Glutamatergic neuron (in vitro differentiated cells): ENCODE results near the gene EDC3. TPM values are rescaled to one million over a fixed set of nuclear protein-coding genes. Genes with fewer than 3 reads are reported as not detected.

ENCODE experiments used
- DNase-seq: peaks from one replicate; pipeline ENCODE4 v3.0.0; 2022
- H3K27ac Mint-ChIP-seq: one replicate; pipeline ENCODE4 v1.8.0; 2020; ENCODE audit warnings: mild to moderate bottlenecking, mixed read lengths, inconsistent platforms; ENCODE audit not compliant: unreplicated experiment
- H3K27me3 Mint-ChIP-seq: one replicate; pipeline ENCODE4 v1.8.0; 2020; ENCODE audit warnings: mild to moderate bottlenecking, moderate library complexity, mixed read lengths, inconsistent platforms; ENCODE audit not compliant: unreplicated experiment
- H3K36me3 Mint-ChIP-seq: one replicate; pipeline ENCODE4 v1.8.0; 2020; ENCODE audit warnings: mild to moderate bottlenecking, mixed read lengths, inconsistent platforms; ENCODE audit not compliant: unreplicated experiment
- H3K4me1 Mint-ChIP-seq: one replicate; pipeline ENCODE4 v1.8.0; 2020; ENCODE audit warnings: mild to moderate bottlenecking, low read depth, mixed read lengths, inconsistent platforms; ENCODE audit not compliant: unreplicated experiment
- H3K4me3 Mint-ChIP-seq: one replicate; pipeline ENCODE4 v1.8.0; 2020; ENCODE audit warnings: mild to moderate bottlenecking, mixed read lengths, inconsistent platforms; ENCODE audit not compliant: unreplicated experiment
- H3K9me3 Mint-ChIP-seq: one replicate; pipeline ENCODE4 v1.8.0; 2020; ENCODE audit warnings: mild to moderate bottlenecking, moderate library complexity, mixed read lengths, inconsistent platforms; ENCODE audit not compliant: unreplicated experiment
- total RNA-seq: library from RNA; stranded (reverse); fragmentation: NEBNext Ultra II Directional; extraction: Animal tissue kit (Norgen Biotek cat#: 25700); gene quantifications from one replicate; pipeline ENCODE4 v1.2.1, GENCODE V29; 2021; ENCODE audit not compliant: unreplicated experiment
- TF ChIP-seq, protein P1 (sequence below): fragments of 200-600 bp; sonication (generic); IDR thresholded peaks from one replicate; pipeline ENCODE4 v1.5.0; 2021; ENCODE audit not compliant: partially characterized antibody, unreplicated experiment

EDC3 gene
- total RNA-seq, 1 donor from 2014 or later: 66.0 TPM

DNA sequence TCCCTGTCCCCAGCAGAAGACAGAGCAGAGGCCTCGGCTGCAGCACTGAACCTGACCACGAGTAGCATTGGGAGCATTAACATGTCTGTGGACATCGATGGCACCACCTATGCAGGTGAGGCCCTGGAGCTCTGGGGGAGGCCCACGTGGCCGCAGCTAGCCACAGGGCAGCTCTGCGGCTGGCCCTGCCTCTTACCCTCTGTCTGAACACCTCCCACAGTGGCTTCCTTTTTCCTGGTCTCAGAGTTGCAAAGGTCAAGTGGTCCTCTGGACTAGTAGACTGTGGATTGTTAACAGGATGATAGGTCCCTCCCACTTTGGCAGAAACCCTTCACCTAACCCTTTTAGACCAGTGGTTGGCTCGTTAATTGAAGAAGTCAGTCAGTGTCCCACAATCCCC, 102.7 kb downstream of the EDC3 start:
- no peak for DNase-seq
- H3K9me3 Mint-ChIP-seq: peaks cover 6% of the 10 kb centered on the region
- H3K4me3 Mint-ChIP-seq: no peak overlapping the region
- H3K27me3 Mint-ChIP-seq: peaks cover 16% of the 10 kb centered on the region
- peaks cover 4% of the 10 kb centered on the region for H3K36me3 Mint-ChIP-seq
- H3K4me1 Mint-ChIP-seq: peaks cover 21% of the 10 kb centered on the region
- no peak overlapping the region for H3K27ac Mint-ChIP-seq
- TF ChIP-seq, protein P1, sequence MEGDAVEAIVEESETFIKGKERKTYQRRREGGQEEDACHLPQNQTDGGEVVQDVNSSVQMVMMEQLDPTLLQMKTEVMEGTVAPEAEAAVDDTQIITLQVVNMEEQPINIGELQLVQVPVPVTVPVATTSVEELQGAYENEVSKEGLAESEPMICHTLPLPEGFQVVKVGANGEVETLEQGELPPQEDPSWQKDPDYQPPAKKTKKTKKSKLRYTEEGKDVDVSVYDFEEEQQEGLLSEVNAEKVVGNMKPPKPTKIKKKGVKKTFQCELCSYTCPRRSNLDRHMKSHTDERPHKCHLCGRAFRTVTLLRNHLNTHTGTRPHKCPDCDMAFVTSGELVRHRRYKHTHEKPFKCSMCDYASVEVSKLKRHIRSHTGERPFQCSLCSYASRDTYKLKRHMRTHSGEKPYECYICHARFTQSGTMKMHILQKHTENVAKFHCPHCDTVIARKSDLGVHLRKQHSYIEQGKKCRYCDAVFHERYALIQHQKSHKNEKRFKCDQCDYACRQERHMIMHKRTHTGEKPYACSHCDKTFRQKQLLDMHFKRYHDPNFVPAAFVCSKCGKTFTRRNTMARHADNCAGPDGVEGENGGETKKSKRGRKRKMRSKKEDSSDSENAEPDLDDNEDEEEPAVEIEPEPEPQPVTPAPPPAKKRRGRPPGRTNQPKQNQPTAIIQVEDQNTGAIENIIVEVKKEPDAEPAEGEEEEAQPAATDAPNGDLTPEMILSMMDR: no peak

DNA sequence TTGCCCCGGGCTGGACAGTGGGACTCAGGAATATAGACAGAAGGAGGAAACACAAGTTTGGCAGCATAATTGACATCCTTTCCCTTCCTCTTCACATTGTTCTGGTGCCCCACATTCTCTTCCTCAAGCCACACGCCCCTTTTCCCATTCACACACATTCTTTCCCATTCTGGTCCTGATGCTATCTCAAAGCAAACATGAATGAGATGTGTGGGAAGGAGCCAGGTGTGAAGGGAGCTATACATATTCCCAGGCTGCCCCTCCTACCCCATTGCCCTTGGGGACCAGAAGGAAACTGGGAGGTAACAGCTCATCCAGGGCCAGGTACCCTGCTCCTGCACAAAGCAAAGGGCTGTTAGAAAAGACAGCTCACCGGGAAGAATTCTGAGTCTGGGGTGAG, 103.6 kb downstream of the EDC3 start:
- H3K9me3 Mint-ChIP-seq: peaks cover 6% of the 10 kb centered on the region
- no peak overlapping the region for H3K27ac Mint-ChIP-seq
- H3K36me3 Mint-ChIP-seq: peaks cover 4% of the 10 kb centered on the region
- H3K4me3 Mint-ChIP-seq: no peak overlapping the region
- peaks cover 15% of the 10 kb centered on the region for H3K27me3 Mint-ChIP-seq
- no peak for DNase-seq
- peaks cover 23% of the 10 kb centered on the region for H3K4me1 Mint-ChIP-seq
- TF ChIP-seq, protein P1: no peak

DNA sequence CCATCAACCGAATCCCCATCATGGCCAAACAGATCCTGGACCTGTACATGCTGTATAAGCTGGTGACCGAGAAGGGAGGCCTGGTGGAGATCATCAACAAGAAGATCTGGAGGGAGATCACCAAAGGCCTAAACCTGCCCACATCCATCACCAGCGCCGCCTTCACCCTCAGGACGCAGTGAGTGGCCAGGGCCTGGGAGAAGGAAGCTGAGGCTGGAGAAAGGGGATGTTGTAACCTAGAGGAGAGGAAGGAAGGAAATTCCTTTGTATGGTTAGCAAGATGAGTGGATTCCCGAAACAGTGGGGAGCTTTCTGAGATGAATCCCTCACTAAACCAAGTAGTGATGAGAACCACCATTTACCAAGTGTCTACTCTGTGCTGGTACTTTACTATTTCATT, 106.0 kb downstream of the EDC3 start:
- peaks cover 10% of the 10 kb centered on the region for H3K36me3 Mint-ChIP-seq
- peak overlapping the region; percentile 66 for H3K27ac Mint-ChIP-seq
- H3K9me3 Mint-ChIP-seq: peaks cover 10% of the 10 kb centered on the region
- TF ChIP-seq, protein P1: no peak
- DNase-seq: no peak
- peaks cover 36% of the 10 kb centered on the region for H3K4me1 Mint-ChIP-seq
- H3K27me3 Mint-ChIP-seq: peaks cover 12% of the 10 kb centered on the region
- peak overlapping the region; percentile 52 for H3K4me3 Mint-ChIP-seq

DNA sequence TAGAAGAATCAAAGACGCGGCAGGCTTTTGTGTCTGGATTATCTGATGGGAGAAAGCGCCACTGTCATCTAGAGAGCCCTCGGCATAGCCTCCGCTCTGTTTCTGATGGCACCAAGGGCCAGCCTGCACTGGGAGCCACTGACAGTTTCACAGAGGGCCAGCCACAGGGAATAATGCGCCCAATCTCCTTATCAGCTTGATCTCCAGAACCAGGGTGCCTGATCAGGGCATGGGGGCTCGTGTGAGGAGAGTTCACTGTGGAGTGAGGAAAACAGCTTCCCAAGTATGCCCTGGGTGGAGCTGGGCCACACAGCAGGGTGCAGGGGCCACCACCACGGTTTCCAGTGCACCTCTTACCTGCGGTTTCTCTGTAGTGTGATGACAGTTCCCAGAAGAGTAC, 110.0 kb downstream of the EDC3 start:
- Mint-ChIP-seq H3K4me1 (peaks cover 57% of the 10 kb centered on the region), H3K9me3 (peaks cover 7% of the 10 kb centered on the region), H3K36me3 (peaks cover 10% of the 10 kb centered on the region), H3K4me3 (no peak overlapping the region), H3K27me3 (peaks cover 5% of the 10 kb centered on the region), H3K27ac (no peak overlapping the region)
- TF ChIP-seq, protein P1: no peak
- no peak for DNase-seq

DNA sequence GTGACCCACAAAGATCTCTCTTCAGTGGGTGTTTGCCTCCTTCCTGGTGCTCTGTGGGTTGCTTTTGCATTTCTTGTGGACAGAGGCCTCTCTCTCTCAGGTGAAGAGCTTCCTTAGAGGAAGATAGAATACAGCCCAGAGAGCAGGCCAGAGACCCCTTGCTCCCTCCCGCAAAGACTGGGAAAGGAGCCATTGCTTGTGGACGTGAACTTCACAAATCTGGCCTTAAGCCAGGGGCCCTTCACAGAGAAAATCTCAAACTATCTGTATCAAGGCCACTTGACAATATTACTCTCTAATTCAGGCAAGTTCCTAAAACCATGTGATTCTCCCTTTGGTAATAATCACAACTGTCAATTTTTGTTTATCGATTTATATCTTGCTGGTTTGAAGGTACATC, 110.6 kb downstream of the EDC3 start:
- Mint-ChIP-seq H3K36me3 (peaks cover 10% of the 10 kb centered on the region), H3K27me3 (peaks cover 3% of the 10 kb centered on the region), H3K27ac (no peak overlapping the region)

More for the DNA sequence above, 110.6 kb downstream of the EDC3 start:
- DNase-seq: no peak
- peaks cover 60% of the 10 kb centered on the region for H3K4me1 Mint-ChIP-seq
- H3K4me3 Mint-ChIP-seq: no peak overlapping the region
- H3K9me3 Mint-ChIP-seq: peaks cover 7% of the 10 kb centered on the region
- TF ChIP-seq, protein P1: no peak
